Adrenal gland (tissue), 5 donors: ENCODE data around the gene OR4C45.

Experiments
- CTCF ChIP-seq, 6 experiments: fragments of 450-650 bp in 4 of 6; fragments of 200-600 bp in 2 of 6; sonication (generic) in 1 of 6; IDR thresholded peaks; 1 replicate in 5 of 6; 2 replicates in 1 of 6; pipeline versions ENCODE4 v1.5.1 to v1.8.0; 2016 to 2021; ENCODE audit warnings: antibody characterized with exemption in 6 of 6, mild to moderate bottlenecking in 2 of 6, moderate library complexity in 1 of 6
- POLR2A ChIP-seq, 2 donors: fragments of 450-650 bp; IDR thresholded peaks; one replicate each; pipeline ENCODE4 v1.6.1; 2017; ENCODE audit warnings: antibody characterized with exemption in 2 of 2, mild to moderate bottlenecking in 2 of 2, moderate library complexity in 1 of 2
- donor health status: DM: no; HTN: no; CAD: no.

DNA sequence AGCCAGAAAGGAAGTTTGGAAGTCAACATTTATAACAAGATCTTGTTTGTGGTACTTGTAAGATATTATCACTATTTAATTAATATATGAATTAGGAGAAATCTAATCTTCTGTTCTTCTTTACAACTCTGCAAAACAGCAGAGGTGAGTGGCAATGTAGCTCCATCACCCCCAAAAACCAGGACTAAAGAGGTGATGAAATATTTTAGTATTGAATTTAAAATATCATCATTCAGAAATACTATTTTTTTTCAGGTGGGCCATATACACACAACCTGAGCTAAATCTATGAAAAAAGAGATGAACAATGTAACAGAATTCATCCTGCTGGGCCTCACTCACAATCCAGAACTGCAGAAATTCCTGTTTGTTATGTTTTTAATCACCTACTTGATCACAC, at the start of gene OR4C45:
- TF ChIP-seq CTCF (IDR thresholded peaks at IDR 0.05), result no peak
- TF ChIP-seq POLR2A (IDR thresholded peaks at IDR 0.05), result no peak
